GM19467 (cell line): ENCODE data around the gene JAG1.

Experiments
- ATAC-seq: cut with Tn5 transposase; IDR thresholded peaks from one replicate; pipeline ENCODE4 v1.9.1; 2021; ENCODE audit warnings: mild to moderate bottlenecking, moderate library complexity; ENCODE audit not compliant: unreplicated experiment

JAG1 gene

GRCh38 chr20:10669843-10670446, 3.9 kb downstream of the JAG1 start:
- ATAC-seq: no peak

DNA sequence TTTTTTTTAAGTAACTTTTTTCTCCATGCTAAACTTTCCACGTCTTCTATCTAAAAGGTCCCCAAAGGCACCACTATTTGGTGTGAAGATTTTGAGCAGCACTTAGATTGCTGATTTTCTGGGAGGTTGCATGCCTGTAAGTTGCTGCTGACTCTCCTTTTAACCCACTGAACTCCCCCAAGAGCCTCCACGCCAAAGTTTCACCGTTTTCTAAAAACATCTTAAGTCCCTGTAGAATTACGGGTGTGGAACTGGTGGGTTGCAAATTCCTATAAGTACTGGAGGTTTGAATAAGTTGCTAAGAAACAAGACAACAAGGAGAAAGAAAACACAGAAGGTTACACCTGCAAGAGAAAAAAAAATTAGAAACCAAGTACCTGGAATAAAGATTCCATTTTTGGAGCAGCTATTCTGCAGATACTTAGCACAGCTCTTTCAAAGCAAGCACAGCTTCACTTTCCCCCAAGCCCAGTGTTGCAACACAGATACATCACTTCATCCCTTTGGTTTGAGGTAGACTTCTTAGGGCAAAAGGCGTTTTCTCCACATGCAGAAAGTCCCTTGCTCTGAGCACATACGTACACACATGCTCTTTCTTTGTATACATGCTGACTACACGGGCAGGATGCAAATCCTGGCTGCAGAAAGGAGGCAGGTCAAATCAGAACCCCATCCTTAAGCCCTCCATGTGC, 5.0 kb downstream of the JAG1 start:
- ATAC-seq: no peak

- no peak for ATAC-seq
Observed at GRCh38 chr20:10667560-10668167, 6.1 kb downstream of the JAG1 start.

DNA sequence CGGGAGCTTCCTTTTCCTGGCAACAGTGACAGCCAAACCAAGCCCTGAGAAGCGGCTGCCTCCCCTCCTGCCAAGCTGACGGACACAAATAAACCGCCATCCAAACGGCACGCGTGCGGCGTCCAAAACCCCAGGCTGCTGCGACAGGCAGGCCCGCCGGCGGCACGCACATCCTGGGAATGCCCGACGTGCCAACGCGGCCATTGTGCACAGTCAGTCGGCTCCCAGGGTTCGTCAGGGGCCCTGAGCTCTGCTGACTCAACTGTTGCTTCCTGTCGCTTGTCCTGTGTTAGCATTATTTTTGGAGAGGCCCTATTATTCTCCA, 6.8 kb downstream of the JAG1 start:
- ATAC-seq: no peak

- ATAC-seq: no peak
Observed at GRCh38 chr20:10666221-10667076, 7.3 kb downstream of the JAG1 start.

- no peak for ATAC-seq
Observed at GRCh38 chr20:10665791-10666190, 8.0 kb downstream of the JAG1 start.

- ATAC-seq: no peak
Observed at GRCh38 chr20:10665027-10665561, 8.7 kb downstream of the JAG1 start.

DNA sequence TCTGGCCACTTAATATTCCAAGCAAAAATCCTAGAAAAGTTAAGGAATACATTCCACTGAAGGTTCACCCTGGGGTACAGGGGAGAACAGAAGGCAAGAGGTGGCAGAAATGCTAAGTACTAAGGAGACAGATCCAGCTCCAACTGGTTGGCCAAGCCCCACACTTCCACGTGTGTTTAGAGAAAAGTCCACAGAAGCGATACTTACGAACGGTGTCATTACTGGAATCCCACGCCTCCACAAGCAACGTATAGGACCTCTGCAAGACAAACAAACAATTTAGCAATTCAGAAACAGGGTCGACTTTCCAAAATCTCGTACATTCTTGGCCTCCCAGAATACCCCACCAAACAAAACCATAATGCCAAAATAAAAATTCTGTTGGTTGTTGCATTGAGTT, 10.0 kb downstream of the JAG1 start:
- no peak for ATAC-seq

DNA sequence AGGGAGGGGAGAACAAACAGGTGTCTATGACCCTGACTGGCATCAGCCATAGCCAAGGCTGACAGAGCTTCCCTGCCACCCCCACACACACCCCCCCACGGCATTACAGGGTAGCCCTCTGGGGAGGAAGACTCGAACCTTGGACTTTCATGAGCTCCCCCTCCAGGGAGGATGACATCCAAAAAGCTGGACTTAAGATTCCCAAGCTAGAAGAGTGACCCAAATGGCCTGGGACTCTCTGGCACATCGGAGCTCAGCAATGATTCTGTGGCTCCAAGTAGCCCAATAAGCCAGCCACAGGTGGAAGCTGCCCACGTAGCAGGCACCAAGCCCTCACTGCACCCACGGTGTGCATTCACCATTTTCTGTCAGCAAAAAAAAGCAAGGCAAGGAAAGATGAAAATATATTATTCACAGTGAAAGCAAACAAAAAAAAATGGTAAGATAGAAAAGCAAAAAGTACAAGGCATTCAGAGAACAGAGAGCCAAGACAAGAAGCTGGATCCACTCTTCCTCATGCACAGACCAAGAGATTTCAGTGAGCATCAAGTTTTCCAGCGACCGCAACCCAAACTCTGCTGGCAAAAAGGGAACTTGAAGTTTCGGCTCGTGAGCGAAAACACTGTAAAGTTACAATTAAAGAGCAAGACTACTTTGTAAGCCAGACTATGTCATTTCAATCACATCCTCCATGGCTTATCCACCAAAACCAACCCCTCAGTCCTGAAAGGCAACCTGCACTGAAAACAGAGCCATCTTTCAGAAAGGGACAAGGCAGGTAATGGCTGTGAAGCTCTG, 10.9 kb downstream of the JAG1 start:
- ATAC-seq: no peak

DNA sequence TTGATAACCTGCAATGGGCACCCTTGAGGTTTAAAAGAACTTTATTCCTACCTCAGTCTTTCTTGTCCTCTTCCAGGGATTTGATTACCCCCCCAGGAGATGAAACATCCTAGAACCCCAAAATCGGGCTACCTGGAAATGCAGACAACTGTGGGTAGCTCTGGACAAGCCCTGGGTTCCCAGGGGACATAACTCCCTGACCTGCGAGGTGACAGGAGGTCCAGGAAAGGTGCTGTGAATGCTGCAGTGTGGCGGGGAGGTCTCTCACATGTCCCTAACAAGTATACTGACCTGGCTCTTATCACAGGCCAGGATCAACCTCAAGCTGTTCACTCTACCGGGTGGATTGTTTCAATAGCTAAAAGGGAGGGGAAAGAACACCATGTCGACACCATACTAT, 11.6 kb downstream of the JAG1 start:
- no peak for ATAC-seq

- no peak for ATAC-seq
Observed at GRCh38 chr20:10661261-10661660, 12.5 kb downstream of the JAG1 start.

DNA sequence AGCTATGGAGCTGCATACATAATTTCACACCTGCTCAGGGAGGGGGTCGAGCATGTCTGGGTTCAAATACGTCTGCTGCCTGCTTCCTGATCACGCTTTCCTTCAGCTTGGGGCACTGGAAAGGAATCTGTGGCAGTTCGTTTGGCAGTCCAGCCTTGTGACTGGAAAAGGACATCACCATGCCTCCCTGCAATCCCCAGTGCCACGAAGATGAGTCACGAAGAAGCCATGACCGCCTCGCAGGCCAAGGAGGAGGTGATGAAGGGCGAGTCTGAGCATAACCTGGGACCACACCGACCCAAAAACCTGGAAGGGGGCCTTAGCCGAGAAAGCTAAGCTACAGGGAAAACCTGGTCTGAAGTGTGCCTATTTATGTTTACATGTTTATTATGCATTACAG, 13.1 kb downstream of the JAG1 start:
- no peak for ATAC-seq

DNA sequence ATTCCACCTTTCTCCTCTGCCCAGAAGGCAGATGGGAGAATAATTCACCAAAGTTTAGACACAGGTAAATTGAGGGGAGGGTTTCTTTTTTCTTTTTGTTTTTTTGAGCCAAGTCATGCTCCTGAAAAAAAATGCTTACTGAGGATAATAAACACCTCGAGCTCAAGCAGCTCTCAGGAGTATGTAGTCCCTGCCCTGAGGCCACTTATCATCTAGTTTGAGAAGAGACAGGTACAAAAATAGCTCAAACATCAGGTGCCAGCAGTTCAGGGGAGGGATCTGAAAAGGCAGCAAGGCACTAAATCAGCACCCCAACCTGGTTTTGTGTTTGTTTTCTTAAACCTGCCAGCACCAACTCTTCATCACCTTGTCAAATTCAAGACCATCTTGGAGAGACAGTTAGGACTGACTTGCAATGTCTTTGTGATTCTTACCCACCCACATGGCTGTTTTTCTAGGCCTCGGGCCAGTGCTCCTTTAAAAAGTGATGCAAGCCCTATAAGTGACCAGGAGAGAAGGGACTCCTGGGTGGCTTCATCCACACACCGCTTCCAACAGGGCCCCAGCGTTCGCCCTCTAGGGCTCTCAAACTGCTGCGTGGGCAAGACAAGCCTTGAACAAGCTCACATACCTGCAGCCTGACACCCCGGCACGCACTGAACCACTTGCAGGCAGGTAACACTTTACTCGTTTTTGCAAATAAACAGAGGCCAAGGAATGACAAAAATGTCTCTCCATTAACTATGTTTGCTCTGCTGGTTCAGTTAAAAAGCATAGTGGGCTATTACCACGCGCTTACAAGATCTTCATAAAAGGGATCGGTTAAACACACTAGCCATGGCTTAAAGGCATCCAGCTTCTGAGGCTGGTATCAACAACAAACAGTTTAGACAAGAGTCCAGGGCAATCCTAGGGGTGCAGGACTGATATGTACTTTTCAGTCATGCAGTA, 13.9 kb downstream of the JAG1 start:
- no peak for ATAC-seq

DNA sequence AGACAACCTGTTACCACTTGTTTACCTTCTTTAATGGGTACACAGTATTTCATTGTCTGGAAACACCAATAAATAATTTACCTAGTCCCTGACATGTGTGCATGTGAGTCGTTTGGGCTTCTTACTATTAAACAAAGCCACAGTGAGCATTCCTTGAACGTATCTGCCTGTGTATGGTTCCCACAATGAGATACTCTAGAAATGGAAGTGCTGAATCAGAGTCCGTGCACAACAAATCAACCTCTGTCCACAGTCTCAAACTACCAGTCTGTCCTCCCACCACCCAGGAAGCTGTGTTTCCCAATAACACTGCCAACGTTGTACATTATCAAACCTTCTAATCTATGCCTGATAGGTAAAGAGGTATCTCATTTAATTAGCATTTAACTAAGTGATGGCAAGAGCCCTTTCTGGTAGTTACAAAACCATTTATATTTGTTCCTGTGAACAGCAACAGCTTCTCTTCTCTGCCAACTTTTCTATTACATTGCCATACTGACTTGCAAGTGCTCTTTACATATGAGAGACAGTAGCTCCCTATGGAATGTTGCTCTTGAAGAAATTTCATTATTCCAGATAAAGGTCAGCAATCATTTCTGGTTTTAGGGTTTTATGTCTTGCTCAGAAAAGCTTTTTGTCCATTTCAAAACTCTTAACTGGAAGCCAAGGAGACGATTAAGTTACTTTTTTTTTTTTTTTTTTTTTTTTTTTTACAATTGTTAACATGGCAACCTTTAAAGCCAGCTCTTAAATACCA, 14.7 kb downstream of the JAG1 start:
- ATAC-seq: no peak

GRCh38 chr20:10658051-10658823, 15.6 kb downstream of the JAG1 start:
- no peak for ATAC-seq

- ATAC-seq: no peak
Observed at GRCh38 chr20:10657453-10657852, 16.3 kb downstream of the JAG1 start.

DNA sequence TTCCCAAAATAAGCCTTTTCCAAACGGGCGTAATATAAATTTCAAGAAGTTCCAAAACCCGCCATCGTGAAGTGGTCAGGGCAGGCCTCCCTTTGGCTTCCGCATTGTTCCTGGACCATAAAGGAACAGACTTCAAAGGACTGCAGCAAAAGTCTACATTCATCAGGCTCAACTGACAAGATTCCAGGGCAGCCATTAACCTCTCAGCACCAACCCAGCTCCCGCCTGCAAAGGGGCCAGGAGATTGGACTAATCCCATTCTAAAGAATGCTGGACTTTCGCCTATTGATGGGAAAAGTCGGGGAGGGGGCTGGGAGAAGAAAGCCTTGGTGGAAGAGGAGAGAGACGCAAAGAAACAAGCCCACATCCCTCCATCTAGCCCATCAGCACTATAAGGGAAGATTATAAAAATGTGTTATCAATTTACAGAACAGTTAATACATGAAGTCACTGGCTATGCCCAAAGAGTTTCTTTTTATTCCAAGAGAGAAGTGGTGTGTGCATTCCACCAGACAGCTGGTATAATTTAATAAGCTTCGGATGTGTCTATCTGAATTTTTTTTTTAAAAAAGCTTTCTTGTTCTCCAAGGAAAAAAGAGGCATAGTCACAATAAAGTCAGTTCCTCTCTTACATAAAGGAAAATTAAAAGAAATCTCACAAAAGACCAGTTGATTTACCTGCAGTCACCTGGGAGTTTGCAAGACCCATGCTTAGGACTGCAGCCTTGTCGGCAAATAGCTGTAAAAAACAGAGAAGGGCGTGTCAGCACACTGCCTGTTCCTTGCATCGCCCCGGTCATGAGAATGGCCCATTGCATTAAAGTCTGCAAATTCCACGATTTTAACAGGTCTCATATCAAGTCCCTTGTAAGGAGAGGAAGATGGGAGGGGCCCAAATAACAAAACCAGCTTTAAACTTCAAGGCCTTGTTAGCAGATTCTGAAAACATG, 17.8 kb downstream of the JAG1 start:
- ATAC-seq: no peak
